Fibroblast of mammary gland (primary cell): Measurements from ENCODE around the gene DMWD.
"Not testable (repeated sequence)": the region's sequence is repeated elsewhere in the genome, so short reads cannot be mapped to it uniquely, and the experiment has no call there.

Source experiments
- DNase-seq: peaks from one replicate; pipeline ENCODE4 v3.0.0-alpha.2; 2010; ENCODE audit warnings: low read depth
- H3K4me3 ChIP-seq: 2 replicates; pipeline ENCODE4 v1.5.1; 2011; ENCODE audit warnings: low read depth, mild to moderate bottlenecking, low read length, moderate library complexity; ENCODE audit not compliant: control insufficient read depth
- CTCF ChIP-seq: conservative IDR thresholded peaks from 2 replicates; pipeline ENCODE4 v1.5.1; 2011; ENCODE audit warnings: low read depth, low read length, inconsistent platforms; ENCODE audit not compliant: control insufficient read depth, insufficient read depth

Gene DMWD

GRCh38 chr19:45753548-45753947, 39.1 kb downstream of the DMWD start:
- no peak for DNase-seq
- no peak overlapping the region for H3K4me3 ChIP-seq
- no peak for TF ChIP-seq CTCF

GRCh38 chr19:45752639-45753038, 40.0 kb downstream of the DMWD start:
- DNase-seq = peak; percentile 95
- H3K4me3 ChIP-seq = no peak overlapping the region
- no peak for TF ChIP-seq CTCF

- not testable (repeated sequence) for DNase-seq
Observed at GRCh38 chr19:45751483-45751882, 41.2 kb downstream of the DMWD start.

GRCh38 chr19:45747513-45747912, 45.1 kb downstream of the DMWD start:
- no peak overlapping the region for H3K4me3 ChIP-seq
- DNase-seq = no peak
- TF ChIP-seq CTCF = no peak

More at GRCh38 chr19:45751483-45751882, 41.2 kb downstream of the DMWD start:
- H3K4me3 ChIP-seq = not testable (repeated sequence)

GRCh38 chr19:45746866-45747265, 45.8 kb downstream of the DMWD start:
- no peak for TF ChIP-seq CTCF
- H3K4me3 ChIP-seq = no peak overlapping the region
- no peak for DNase-seq

- H3K4me3 ChIP-seq = no peak overlapping the region
- no peak for DNase-seq
- TF ChIP-seq CTCF = no peak
Observed at GRCh38 chr19:45745606-45746005, 47.0 kb downstream of the DMWD start.

GRCh38 chr19:45742969-45743368, 49.7 kb downstream of the DMWD start:
- H3K4me3 ChIP-seq = no peak overlapping the region
- TF ChIP-seq CTCF = no peak
- DNase-seq = no peak
